NCI-H1417 (cell line): ENCODE measurements around the gene ZMIZ1.
A peak's percentile ranks its signal among the peaks of the same experiment; 100 is the strongest.

ENCODE experiments used
- DNase-seq, 3 experiments: peaks; one replicate each; lab custom pipeline; 2025; lab: John Stamatoyannopoulos, UW

The ZMIZ1 gene

DNA sequence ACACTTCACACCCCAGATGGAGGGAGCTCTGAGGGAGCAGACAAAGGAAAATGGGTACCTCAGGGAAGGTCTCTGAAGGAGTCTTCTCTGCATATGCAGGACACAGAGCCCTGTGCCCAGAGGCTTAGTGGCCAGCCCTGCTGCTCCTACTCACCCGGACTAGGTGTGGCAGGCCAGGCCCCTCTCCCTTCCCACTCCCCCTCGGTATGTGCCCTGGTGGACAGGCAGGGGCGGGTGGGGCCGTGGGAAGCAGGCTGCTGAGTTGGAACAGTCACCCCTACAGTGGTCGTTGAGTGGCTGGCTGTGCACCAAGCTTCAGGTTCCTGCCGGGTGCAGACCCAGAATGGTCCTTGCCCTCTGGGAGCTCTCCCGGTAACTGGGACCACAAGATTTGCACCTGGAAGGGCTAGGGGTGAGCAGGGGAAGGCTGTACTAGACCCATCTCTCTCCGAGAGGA lies 68.6 kb downstream of the ZMIZ1 start:
- no peak for DNase-seq

DNA sequence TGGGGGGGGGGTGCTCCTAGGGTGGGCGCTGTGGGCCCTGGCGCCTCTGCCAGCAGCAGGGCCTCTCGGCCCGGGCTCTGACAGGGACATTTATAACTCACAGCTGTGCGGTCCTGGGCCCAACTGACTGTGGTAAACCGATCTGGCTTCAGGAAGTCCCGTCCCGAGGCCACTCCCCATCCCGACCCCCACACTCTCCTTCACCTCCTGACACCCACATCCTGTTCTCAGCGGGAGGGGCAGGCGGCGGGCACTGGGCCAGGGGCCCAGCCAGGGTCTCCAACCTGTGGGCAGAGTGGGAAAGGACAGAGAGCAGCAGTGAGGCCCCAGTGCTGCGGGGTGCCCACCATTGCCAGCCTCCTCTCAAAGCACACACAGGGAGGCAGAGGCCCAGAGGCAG lies 69.1 kb downstream of the ZMIZ1 start:
- no peak for DNase-seq

DNA sequence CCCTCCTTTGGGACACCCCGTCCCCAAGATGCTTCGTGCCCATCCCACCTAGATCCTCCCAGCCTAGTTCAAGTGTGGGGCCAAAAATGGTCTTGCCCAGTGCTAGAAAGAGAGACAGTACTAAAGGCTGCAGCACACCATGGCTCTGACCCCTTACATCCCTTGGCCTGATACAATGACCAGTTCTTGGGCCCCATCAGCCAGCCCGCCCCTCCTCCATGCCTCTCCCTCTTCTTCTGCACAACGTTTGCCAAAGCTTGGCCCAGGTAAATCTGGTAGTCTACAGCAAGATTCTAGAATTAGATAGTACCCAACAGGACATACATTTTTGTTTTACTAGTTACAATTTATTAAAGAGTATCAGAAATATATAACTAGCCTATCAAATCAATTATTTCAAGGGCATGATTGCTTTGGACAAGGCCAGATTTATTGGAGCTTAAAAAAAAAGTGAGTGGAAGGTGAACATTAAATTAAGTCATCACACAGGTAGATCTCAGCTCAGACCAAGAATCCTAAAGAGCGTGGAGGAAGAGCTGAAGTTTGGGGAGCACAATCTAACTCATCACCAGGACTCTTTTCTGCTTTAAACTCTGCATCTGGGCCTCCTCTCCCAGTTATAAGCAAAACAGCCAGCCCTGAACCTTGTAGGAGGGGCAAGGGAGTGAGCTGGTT lies 69.8 kb downstream of the ZMIZ1 start:
- no peak for DNase-seq

DNA sequence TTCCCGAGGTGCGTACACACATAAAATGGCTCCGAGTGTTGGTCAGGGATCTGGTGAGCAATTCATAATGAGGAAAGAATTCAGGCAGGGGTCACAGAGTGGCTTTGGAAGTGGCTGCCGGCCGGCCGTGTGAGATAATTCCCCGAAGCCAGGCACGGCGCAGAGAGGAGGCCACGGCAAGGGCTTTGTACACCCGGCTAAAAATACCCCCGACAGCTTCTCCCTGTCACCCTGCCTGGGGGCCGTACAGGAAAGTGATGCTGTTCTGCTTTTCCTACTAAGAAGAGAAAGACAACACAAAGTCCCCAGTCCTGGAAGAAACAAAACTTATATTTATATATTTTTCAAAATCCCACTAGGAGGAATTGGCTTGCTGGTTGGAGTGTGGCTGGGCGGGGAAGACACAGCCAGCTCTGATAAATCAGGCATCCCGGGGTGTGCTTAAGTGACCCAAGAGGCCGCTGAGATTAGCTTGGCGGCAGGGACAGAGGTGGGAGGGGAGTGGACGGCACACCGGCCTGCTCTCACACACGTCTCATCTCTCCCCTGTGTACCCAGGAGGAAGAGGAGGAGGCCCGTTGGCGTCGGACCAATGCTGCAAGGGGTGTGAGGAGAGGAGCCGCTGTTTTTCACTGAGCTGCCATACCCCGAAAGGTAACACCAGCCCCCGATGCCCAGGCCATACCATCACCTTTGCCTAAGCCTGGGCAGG lies 70.5 kb downstream of the ZMIZ1 start:
- peak in 1 of 3 experiments; percentile 12 for DNase-seq

DNA sequence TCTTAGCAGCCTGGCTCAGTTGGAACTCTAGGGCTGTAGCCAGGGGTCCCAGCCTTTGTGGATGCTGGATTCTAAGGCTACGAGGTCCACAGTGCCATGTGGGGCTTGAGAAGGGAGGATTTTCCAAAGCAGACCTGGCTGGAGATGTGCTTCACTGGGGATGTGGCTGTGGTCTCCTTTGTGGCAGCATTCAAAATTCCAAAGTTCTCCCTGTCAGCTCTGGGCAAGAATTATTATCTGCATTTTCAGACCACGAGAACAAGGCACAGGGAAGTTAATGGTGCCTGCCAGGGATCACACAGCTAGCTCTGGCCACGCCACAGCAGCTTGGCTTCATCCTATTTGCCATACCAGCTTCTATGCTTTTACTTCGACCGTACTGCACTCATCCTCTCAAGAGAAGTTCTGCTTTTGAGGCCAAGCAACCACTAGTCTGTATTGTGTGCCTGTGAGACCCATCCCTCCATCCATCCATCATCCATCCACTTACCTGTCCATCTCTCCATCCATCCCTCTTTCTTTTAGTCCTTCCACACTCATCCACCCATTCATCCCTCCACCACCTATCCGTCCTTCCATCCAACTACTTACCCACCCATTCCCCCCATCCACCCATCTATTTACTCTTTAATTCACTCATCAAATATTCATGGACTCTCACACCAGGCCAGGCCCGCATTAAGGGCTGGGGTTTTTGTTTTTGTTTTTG lies 71.5 kb downstream of the ZMIZ1 start:
- no peak for DNase-seq

DNA sequence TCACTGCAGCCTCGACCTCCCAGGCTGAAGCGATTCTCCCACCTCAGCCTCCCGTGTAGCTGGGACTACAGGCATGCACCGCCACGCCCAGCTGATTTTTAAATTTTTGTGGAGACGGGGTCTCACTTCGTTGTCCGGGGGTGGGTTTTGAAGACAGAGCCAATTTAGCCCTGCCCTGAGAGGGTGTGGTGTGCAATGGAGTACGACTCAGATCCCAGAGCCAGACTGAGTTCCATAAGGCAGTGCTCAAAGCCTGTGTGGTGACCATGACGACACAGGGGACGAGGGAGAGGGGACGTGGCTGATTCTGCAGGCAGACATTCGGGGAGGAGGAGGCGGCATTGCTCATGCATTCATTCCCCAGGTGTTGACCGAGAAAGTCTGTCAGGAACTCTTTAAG lies 72.1 kb downstream of the ZMIZ1 start:
- DNase-seq: no peak

DNA sequence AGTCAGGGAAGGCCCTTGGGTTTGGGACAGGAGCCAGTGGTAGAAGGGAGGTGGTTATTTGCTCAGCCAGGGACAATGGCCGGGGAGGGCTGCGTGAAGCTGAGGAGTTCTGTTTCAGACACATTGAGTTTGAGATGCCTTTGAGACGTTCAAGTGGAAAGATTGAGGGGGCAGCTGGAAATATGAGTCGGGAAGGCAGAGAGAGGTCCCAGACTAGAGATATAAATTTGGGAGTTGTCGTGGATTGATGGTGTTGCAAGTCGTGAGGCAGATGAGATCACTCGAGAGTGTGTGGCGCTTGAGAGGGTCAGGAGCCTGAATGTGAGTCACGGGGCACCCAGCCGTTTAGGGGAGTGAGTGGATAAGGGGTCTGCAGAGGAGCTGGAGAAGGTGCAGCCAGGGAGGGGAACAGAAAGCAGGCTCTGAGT lies 73.3 kb downstream of the ZMIZ1 start:
- DNase-seq: no peak

DNA sequence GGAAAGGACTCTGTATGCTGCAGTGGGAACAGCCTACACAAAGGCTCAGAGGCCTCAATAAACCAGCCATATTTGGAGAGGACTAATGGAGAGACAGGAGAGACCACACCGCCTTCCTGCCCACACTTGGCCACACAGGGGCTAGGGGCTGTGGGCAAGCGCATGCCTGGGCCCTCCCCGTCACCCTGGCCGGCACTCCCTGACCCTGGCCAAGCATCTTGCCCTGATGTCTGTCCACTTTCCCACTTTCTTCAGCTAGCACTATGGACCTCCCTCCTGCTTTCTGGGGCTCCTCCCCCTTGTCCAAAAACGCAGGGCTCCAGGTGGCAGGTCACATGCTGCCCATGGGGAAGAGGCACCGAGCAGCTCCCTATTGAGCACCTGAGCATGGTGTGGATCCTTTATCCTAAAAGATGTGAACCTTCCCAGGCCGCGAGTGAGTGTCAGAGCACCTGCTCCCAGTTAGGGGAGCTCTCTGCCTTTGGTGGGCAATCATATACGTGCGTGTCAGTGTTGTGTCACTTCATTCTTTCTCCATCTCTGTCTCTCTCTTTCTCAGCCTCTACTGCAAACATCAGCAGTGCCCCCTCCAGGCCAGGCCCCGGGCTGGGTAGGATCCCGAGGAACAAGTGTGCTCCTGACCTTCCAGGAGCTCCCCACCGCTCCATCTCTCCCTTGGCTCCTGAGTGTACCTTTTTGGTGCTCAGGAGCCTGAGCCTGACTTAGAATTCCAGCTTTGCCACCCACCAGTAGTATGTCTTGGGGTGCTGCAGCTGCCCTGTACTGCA lies 74.0 kb downstream of the ZMIZ1 start:
- no peak for DNase-seq

DNA sequence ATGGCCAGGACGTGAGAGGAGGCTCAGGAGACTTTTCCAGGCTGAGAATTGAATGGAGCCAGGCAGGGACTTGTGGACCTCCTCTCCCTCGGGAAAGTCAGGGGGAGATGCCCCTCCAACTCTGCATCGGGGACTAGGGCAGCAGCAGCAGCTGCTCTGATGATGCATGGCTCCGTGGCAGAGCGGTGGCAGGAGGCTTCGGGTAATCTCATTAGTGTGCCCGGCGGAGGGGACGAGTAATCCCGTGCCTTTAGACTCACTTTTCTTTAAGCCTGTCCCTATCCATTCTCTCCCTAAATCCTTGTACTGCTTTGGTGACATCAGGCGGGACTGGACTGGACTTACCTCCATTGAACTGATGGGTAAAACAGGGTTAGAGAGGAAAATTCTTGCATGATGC lies 75.1 kb downstream of the ZMIZ1 start:
- no peak for DNase-seq

DNA sequence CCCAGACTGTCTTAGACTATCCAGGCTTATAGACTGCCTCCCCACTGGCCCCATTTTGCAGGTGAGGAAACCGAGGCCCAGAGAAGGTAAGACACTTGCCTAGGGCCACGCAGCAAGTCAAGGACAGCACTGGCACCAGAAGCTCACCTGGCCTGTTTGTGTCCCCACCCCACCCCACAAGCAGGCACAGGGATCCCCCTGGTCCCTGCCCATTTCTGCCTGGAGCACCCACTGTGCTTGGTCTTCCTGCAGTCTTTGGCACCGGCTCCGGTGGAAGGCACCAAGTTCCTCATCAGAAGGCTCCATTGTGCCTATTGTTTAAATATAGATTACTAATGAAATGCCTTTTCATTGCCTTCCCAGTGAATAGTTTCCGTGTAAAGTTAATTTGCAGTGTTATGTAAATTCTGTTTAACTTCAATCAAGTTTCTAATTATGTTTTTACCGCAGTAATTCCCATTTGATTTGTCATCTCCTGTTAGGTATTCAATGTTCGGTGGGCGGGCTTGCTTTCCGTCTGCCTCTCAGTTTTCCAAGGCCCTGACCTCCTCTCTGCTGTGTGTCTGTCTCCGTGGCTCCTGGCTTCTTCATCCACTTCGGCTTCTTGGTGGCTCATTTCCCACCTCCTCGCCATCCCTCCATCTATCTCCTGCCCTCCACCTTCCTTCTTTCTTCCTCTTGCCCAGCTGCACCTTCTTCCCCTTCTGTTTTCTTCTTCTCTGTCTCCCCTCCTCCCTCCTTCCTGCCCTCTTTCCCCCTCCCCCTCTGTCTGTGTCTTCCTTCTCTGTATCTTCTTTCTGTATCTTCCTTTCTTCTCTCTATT lies 75.8 kb downstream of the ZMIZ1 start:
- no peak for DNase-seq

DNA sequence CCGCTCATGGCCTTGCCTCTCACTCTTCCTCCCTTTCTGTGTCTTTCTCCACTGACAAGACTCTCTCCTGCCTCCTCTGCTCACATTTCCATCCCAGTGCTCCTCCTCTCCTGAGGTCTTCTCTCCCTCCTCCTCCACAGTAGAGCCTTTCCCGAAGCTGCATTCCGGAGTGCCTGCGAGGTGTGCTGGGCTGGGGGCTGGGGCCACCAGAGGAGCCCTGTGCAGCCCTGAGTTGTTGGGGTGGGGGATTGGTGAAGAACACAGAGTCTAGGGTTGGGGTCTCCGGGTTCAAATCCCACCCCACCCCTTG lies 76.4 kb downstream of the ZMIZ1 start:
- no peak for DNase-seq

DNA sequence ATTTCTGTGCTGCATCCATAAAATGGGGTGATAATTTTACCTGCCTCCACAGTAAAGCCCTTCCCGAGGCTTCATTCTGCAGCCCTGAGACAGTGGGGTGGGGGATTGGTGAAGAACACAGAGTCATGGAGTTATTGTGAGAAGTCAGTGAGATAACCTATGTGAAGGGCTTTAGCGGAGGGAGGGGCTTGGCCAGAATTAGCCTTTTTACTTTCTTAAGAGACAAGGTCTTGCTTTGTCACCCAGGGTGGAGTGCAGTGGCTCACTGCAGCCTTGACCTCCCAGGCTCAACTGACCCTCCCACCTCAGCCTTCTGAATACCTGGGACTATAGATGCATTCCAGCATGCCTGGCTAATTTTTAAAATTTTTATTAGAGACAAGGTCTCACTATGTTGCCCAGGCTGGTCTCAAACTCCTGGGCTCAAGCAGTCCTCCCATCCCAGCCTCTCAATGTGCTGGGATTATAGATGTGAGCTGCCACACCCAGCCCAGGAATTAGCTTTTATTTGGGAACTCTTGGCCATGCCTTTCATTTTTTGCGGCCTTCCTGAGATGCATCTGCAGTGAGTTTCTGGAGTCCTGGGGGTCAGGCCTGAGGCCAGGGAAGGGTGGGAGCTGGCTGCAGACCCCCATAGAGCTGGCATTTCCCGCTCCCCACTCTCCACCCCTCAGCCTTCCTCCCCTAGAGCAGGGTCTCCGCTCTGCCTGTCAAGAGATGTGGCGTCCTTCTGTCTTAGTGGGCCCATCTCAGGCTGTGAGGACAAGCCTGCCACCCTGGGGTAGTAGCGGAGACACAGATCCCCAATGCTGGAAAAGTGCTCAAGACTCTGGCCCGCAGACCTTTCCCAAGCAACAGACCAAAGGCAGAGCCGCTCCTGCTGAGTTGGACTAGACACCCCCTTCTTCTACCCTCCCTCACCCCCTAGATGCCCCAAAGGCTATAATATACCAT lies 77.0 kb downstream of the ZMIZ1 start:
- DNase-seq: no peak

DNA sequence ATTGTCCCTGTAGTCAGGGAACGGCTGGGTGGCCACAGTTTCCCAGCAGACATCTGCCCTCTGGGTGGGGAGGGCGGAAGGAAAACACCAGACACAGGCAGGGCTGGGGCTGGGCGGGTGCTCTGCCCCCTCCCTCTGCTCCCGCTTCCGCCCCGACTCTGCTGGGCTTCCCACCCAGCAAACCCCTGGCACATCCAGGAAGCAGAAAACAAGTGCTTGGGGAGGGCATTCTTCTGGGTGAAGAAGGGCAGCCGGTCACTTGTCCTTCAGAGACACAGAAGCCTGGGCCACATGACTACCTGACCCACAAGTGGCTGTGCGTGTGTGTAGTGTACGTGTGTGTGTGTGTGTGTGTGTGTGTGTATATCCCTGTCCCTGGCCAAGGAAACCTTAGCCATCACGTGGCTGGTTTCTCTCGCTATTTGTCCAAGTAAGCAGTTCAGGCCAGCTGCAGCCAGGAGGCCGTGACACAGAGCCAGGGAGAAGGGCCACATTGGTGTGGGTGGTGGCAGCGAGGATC lies 77.9 kb downstream of the ZMIZ1 start:
- DNase-seq: no peak

DNA sequence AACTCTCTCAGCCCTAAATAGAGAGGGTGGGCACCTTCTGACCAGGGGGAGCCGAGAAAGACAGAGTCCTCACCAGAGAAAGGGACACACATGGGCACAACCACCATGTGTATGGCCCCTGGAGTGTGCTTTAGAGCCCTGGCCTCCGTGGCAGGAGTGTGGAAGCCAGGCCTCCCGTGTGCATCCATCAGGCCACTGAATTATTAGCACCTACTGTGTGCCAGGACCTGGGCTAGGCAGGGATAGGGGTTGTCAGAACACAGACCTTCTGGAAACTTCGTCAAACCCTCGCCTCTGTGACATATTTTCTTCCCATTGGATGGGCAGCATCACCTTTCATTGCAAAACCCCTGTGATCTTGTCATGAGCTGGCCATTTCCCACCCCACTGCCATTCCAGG lies 78.5 kb downstream of the ZMIZ1 start:
- DNase-seq: no peak

DNA sequence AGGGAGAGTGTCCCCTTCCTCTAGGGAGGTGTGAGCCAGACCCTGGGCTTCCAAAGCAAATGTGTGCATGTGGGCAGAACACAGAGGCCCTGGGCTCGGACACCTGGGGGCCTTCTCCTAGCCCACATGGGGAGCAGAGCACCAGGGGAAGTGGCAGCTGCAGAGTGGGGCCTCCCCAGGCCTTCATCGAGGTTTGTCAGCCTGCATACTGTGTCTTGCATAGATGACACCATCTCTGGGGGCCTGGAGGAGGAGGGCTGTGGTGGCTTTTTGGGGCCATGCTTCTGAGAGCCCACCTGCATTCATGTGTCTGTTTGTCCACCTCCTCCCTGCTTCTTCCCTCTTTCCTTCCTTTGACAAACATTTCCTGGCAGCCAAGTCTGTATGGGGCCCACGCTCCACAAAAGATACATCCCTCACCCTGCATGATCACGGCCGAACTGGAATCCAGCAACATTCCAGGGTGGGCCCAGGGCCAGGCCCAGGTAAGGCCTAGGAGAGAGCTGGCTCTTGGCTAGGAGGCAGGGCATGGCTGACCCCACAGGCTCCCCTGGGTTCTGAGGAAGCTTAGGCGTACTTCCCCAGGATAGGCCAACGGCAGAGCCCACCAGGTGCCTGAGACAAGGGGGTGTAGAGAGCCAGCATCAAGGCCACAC lies 79.2 kb downstream of the ZMIZ1 start:
- no peak for DNase-seq

DNA sequence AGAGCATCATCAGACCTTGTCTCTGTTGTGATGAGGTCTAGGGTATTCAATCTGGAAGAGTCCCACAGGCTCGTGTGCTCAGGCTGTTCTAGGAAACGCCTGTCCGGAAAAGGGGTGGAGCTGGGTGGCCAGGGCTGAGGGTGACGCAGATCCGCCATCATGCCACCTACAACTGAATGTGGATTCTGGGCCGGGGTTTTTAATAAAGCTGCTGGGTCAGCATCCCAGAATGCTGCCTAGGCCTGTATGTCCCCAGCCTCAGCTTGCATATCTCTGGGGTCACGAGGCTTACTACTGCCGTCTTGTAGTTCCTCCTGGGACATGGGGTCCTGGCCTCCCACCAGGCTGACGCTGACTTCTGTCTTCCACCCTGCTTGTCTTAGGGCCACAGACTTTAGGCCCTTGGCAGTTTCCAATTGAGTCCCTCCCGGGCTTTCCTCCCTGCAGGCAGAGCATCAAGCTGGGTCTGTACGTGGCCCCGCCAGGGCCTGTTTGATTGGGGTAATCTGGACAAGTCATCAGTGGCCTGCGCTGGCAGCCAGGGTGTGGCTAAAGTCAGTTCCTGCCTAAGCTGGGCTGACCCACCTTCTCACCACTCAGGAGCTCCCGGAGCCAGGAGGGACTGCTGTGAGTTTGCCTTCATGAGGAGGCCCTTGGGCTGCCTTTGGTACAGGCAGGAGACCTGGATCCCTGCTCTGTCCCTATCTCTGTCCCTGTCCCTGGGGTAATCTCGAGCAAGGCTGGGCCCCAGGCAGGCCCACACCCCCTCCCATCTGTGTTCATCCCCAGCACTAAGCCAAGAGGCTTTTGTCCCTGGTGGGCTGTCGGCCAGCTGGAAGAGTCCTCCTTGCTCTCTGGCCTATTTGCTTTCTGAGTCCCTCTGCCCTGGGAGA lies 79.9 kb downstream of the ZMIZ1 start:
- no peak for DNase-seq

DNA sequence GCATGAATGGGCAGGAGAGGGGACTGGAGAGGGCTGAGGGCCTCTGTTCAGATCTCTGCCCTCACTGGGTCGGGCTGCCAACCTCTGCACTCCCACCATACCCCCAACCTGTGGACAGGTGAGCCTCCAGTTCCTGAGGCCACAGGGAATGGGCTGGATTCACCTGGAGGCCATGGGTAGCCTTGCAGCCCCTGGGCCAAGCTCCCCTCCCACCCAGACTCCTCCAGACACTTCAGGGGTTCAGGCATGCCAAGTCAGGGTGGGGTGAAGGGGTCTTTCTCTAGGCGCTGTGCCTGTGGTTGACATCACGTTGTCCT lies 80.5 kb downstream of the ZMIZ1 start:
- DNase-seq: no peak

DNA sequence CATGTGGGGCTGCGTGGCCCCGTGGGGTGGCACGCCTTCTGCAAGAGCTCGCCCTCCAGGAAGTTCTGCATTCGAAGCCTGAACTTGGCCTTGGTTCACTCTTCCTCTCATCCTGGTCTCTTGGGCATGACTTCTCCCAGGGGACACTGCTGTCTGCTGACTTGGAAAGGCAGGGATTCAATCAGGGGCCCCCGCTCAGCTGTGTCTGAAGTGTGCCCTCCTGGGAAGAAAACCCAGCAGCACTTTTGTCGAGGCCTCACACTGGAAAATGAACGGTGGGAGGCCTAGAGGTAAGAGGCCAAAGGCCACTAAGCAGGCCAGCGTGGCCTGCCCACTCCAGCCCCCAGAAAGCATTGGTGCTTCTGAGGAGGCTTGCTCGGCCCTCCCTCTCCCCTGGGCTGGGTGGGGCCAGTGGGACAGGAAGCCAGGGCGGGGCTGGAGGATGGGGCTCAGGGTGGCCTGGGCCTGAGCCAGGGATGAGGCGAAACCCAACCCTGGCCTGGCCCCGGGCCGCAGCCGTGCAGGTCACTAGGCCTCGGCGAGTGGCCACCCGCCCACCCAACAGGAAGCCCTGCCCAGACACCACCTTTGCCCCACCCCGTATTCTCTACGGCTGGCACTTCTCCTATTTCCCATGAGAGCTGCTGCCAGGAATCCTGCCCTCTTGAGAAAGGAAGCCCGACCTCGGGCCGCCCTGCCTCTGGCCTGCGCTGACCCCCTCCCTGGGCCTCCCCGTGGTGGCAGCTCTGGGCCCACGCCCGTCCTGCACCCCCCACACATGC lies 81.1 kb downstream of the ZMIZ1 start:
- no peak for DNase-seq
